MM.1S (cell line): Measurements from ENCODE around the gene TNFRSF6B.

ENCODE experiments used
- DNase-seq: peaks from one replicate; pipeline ENCODE4 v3.0.0-alpha.2; 2015
- H2AFZ ChIP-seq: fragments of 300-600 bp; sonication (generic); 2 replicates; pipeline ENCODE4 v1.6.0; 2016; ENCODE audit warnings: antibody characterized with exemption, low read length
- H3F3A ChIP-seq: fragments of 300-600 bp; sonication (generic); 2 replicates; pipeline ENCODE4 v1.6.1; 2016; ENCODE audit warnings: mild to moderate bottlenecking, antibody characterized with exemption, low read length, moderate library complexity, mixed read lengths; ENCODE audit not compliant: insufficient read depth
- H3K27ac ChIP-seq: fragments of 300-600 bp; sonication (generic); 2 replicates; pipeline ENCODE4 v1.5.1; 2016; ENCODE audit warnings: mild to moderate bottlenecking, low read length
- H3K27me3 ChIP-seq: fragments of 300-600 bp; sonication (generic); replicated peaks from 2 replicates; pipeline ENCODE4 v1.6.0; 2016; ENCODE audit warnings: low read length; ENCODE audit not compliant: insufficient read depth
- H3K36me3 ChIP-seq: fragments of 300-600 bp; sonication (generic); replicated peaks from 2 replicates; pipeline ENCODE4 v1.6.1; 2016; ENCODE audit warnings: mild to moderate bottlenecking, low read length, mixed read lengths; ENCODE audit not compliant: insufficient read depth
- H3K4me1 ChIP-seq: fragments of 300-600 bp; sonication (generic); 2 replicates; pipeline ENCODE4 v1.6.1; 2016; ENCODE audit warnings: low read length, mixed read lengths
- H3K4me2 ChIP-seq: fragments of 300-600 bp; sonication (generic); 2 replicates; pipeline ENCODE4 v1.6.0; 2016; ENCODE audit warnings: low read depth, low read length
- H3K4me3 ChIP-seq: fragments of 300-600 bp; sonication (generic); 2 replicates; pipeline ENCODE4 v1.5.1; 2016; ENCODE audit warnings: low read length, mixed read lengths
- H3K79me2 ChIP-seq: fragments of 300-600 bp; sonication (generic); 2 replicates; pipeline ENCODE4 v1.6.1; 2016; ENCODE audit warnings: mixed run types, low read length, mixed read lengths
- H3K9ac ChIP-seq: fragments of 300-600 bp; sonication (generic); 2 replicates; pipeline ENCODE4 v1.6.1; 2016; ENCODE audit warnings: low read length, mixed read lengths
- H3K9me2 ChIP-seq: fragments of 300-600 bp; sonication (generic); replicated peaks from 2 replicates; pipeline ENCODE4 v1.6.1; 2016; ENCODE audit warnings: mild to moderate bottlenecking, low read length, mixed read lengths; ENCODE audit not compliant: insufficient read depth
- H3K9me3 ChIP-seq: fragments of 300-600 bp; sonication (generic); replicated peaks from 2 replicates; pipeline ENCODE4 v1.6.1; 2016; ENCODE audit warnings: mild to moderate bottlenecking, low read length, mixed read lengths; ENCODE audit not compliant: insufficient read depth
- H4K20me1 ChIP-seq: fragments of 300-600 bp; sonication (generic); 2 replicates; pipeline ENCODE4 v1.6.1; 2016; ENCODE audit warnings: mild to moderate bottlenecking, low read length, moderate library complexity, mixed read lengths; ENCODE audit not compliant: insufficient read depth
- CTCF ChIP-seq: fragments of 300-600 bp; sonication (generic); IDR thresholded peaks from 2 replicates; pipeline ENCODE4 v1.5.1; 2016; ENCODE audit warnings: antibody characterized with exemption, low read length, mixed read lengths
- EZH2 ChIP-seq: fragments of 300-600 bp; sonication (generic); optimal IDR thresholded peaks from 2 replicates; pipeline ENCODE3; 2017; ENCODE audit warnings: low read depth, mild to moderate bottlenecking, antibody characterized with exemption, low read length, mixed read lengths
- EZH2phosphoT487 ChIP-seq: fragments of 300-600 bp; sonication (generic); IDR thresholded peaks from 2 replicates; pipeline ENCODE4 v1.6.1; 2018; ENCODE audit warnings: antibody characterized with exemption, low read length

Gene TNFRSF6B

DNA sequence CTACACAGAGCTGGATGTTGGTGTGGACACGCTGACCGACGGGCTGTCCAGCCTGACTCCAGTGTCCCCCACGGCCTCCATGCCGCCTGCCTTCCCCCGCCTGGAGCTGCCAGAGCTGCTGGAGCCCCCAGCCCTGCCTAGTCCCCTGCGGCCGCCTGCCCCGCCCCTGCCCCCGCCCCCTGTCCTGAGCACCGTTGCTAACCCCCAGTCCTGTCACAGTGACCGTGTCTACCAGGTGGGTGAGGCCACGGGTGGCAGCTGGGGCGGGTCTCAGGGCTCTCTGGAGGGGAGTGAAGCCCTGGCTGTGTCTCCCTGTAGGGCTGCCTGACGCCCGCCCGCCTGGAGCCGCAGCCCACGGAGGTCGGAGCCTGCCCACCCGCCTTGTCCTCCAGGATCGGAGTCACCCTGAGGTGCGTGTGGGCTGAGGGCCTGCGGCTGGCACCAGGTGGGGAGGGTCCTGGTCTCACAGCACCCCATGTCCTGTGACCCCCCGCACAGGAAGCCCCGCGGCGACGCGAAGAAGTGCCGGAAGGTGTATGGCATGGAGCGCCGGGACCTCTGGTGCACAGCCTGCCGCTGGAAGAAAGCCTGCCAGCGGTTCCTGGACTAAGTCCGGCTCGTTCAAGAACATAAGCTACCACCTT, 46.1 kb downstream of the TNFRSF6B start:
- H3K4me3 ChIP-seq, result no peak overlapping the region
- no peak overlapping the region for H3K27ac ChIP-seq
- H4K20me1 ChIP-seq, result no peaks in the 10 kb centered on the region
- H3K27me3 ChIP-seq, result no peaks in the 10 kb centered on the region
- no peaks in the 10 kb centered on the region for H3K4me1 ChIP-seq
- DNase-seq, result no peak
- peaks cover 13% of the 10 kb centered on the region for H3K79me2 ChIP-seq
- H3K9me2 ChIP-seq, result no peaks in the 10 kb centered on the region
- no peaks in the 10 kb centered on the region for H3K36me3 ChIP-seq
- H3K4me2 ChIP-seq, result no peak overlapping the region
- H2AFZ ChIP-seq, result no peak overlapping the region
- peaks cover 8% of the 10 kb centered on the region for H3F3A ChIP-seq
- H3K9me3 ChIP-seq, result no peaks in the 10 kb centered on the region
- no peak for TF ChIP-seq CTCF
- no peak for TF ChIP-seq EZH2
- no peak for TF ChIP-seq EZH2phosphoT487
- H3K9ac ChIP-seq, result no peak overlapping the region

GRCh38 chr20:63743210-63743970, 46.9 kb downstream of the TNFRSF6B start:
- H3K36me3 ChIP-seq, result no peaks in the 10 kb centered on the region
- no peaks in the 10 kb centered on the region for H3K9me2 ChIP-seq
- no peak overlapping the region for H3K9ac ChIP-seq
- no peak overlapping the region for H2AFZ ChIP-seq
- H3K27me3 ChIP-seq, result no peaks in the 10 kb centered on the region
- H4K20me1 ChIP-seq, result no peaks in the 10 kb centered on the region
- H3K4me1 ChIP-seq, result no peaks in the 10 kb centered on the region
- peaks cover 4% of the 10 kb centered on the region for H3F3A ChIP-seq
- no peak overlapping the region for H3K4me2 ChIP-seq
- no peak overlapping the region for H3K27ac ChIP-seq
- DNase-seq, result no peak
- peaks cover 8% of the 10 kb centered on the region for H3K79me2 ChIP-seq
- H3K9me3 ChIP-seq, result no peaks in the 10 kb centered on the region
- TF ChIP-seq EZH2 (no peak), EZH2phosphoT487 (no peak), CTCF (no peak)
- H3K4me3 ChIP-seq, result no peak overlapping the region

- Histone ChIP-seq H3K27me3 (0 out of 2 replicates have a peak, but pooled peaks cover 4% of the 10 kb centered on the region), H4K20me1 (no peaks in the 10 kb centered on the region), H3K79me2 (peaks cover under 1% of the 10 kb centered on the region; the same call in 1 of the 2 replicates), H3K4me2 (no peak overlapping the region), H3K9me2 (no peaks in the 10 kb centered on the region), H3F3A (no peaks in the 10 kb centered on the region; the same call in 1 of the 2 replicates), H2AFZ (no peak overlapping the region), H3K9ac (no peak overlapping the region), H3K4me1 (no peaks in the 10 kb centered on the region), H3K36me3 (no peaks in the 10 kb centered on the region), H3K9me3 (no peaks in the 10 kb centered on the region), H3K4me3 (no peak overlapping the region), H3K27ac (no peak overlapping the region)
- TF ChIP-seq EZH2phosphoT487 (no peak), CTCF (no peak), EZH2 (no peak)
- DNase-seq, result no peak
These were observed 47.7 kb downstream of the TNFRSF6B start for GRCh38 chr20:63744158-63744557.
